SK-N-SH (cell line): ENCODE results near the gene PLG.

Source experiments
- EP300 ChIP-seq, 2 experiments: IDR thresholded peaks; 2 replicates each; pipeline versions ENCODE4 v1.4.0 to v1.6.1; 2012; ENCODE audit warnings: borderline replicate concordance in 1 of 2, low read depth in 1 of 2, low read length in 1 of 2
- EZH2phosphoT487 ChIP-seq: fragments of 200-600 bp; sonication (generic); IDR thresholded peaks from 2 replicates; pipeline ENCODE4 v1.6.1; 2017; ENCODE audit warnings: low read depth, mixed run types, mild to moderate bottlenecking, antibody characterized with exemption, moderate library complexity, borderline replicate concordance
- MEF2A ChIP-seq: IDR thresholded peaks from 2 replicates; pipeline ENCODE4 v1.4.0; 2012; ENCODE audit warnings: low read depth, borderline replicate concordance
- POLR2AphosphoS5 ChIP-seq: IDR thresholded peaks from 2 replicates; pipeline ENCODE4 v1.6.1; 2012; ENCODE audit warnings: low read depth, low read length
- TCF12 ChIP-seq: IDR thresholded peaks from 2 replicates; pipeline ENCODE4 v1.4.0; 2012
- TF ChIP-seq, protein P1 (sequence below): fragments of 200-600 bp; sonication (generic); IDR thresholded peaks from 2 replicates; pipeline ENCODE4 v1.6.1; 2017; ENCODE audit warnings: antibody characterized with exemption, mild to moderate bottlenecking, moderate library complexity
- TF ChIP-seq, protein P2 (sequence below): IDR thresholded peaks from 2 replicates; pipeline ENCODE4 v1.4.0; 2012; ENCODE audit warnings: low read depth, borderline replicate concordance

- TF ChIP-seq POLR2AphosphoS5 (no peak), MEF2A (no peak), EZH2phosphoT487 (no peak), EP300 (IDR thresholded peaks at IDR 0.05; ENCODE audit: borderline replicate concordance in 1 of 2, low read depth in 1 of 2, low read length in 1 of 2) (no peak), TCF12 (no peak)
- TF ChIP-seq, protein P1, sequence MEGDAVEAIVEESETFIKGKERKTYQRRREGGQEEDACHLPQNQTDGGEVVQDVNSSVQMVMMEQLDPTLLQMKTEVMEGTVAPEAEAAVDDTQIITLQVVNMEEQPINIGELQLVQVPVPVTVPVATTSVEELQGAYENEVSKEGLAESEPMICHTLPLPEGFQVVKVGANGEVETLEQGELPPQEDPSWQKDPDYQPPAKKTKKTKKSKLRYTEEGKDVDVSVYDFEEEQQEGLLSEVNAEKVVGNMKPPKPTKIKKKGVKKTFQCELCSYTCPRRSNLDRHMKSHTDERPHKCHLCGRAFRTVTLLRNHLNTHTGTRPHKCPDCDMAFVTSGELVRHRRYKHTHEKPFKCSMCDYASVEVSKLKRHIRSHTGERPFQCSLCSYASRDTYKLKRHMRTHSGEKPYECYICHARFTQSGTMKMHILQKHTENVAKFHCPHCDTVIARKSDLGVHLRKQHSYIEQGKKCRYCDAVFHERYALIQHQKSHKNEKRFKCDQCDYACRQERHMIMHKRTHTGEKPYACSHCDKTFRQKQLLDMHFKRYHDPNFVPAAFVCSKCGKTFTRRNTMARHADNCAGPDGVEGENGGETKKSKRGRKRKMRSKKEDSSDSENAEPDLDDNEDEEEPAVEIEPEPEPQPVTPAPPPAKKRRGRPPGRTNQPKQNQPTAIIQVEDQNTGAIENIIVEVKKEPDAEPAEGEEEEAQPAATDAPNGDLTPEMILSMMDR, result no peak
- TF ChIP-seq, protein P2, sequence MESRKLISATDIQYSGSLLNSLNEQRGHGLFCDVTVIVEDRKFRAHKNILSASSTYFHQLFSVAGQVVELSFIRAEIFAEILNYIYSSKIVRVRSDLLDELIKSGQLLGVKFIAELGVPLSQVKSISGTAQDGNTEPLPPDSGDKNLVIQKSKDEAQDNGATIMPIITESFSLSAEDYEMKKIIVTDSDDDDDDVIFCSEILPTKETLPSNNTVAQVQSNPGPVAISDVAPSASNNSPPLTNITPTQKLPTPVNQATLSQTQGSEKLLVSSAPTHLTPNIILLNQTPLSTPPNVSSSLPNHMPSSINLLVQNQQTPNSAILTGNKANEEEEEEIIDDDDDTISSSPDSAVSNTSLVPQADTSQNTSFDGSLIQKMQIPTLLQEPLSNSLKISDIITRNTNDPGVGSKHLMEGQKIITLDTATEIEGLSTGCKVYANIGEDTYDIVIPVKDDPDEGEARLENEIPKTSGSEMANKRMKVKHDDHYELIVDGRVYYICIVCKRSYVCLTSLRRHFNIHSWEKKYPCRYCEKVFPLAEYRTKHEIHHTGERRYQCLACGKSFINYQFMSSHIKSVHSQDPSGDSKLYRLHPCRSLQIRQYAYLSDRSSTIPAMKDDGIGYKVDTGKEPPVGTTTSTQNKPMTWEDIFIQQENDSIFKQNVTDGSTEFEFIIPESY, result no peak
These were observed 86.8 kb downstream of the PLG start for GRCh38 chr6:160788806-160789205.
